NCI-H345 treated with DMSO at 0.1 percent for 48 hours (cell line): ENCODE measurements around the gene PPP3R1.

Source experiments
- DNase-seq: peaks from one replicate; lab custom pipeline; 2025; ENCODE audit not compliant: unreplicated experiment; lab: John Stamatoyannopoulos, UW

Gene PPP3R1

DNA sequence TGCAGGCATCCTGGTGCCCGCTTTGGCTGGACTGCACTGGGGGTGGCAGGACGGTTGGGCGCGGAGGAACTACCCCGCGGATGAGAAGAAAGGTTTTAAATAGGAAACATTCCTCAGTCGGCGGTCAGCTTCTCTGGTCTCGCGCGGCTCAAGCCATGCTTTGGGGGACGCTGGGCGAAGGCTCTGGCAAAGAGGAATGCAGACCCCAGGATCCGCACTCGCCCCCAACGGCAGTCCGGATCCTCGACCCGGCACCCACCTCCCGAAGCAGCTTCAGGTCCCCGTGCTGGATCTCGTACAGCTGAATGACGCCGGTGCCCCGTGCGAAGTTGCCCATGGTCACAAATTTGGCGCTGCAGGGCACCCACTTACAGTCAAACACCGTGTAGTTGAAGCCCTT lies 95.3 kb downstream of the PPP3R1 start:
- no peak for DNase-seq

- no peak for DNase-seq
Observed at GRCh38 chr2:68156419-68156818, 95.9 kb downstream of the PPP3R1 start.

DNA sequence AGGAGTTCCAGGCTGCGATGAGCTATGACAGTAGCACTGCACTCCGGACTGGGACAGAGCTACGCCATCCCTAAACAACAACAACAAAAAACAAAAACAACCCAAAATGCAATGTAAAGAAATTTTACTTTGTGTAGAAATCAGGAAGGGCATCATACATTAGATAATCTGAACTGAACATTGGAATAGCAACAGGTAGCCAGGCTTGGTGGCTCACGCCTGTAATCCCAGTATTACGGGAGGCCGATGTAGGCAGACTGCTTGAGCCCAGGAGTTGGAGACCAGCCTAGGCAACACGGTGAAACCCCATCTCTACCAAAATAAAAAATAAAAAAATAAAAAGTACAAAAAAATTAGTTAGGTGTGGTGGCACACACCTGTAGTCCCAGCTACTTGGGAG lies 96.7 kb downstream of the PPP3R1 start:
- DNase-seq = no peak

- DNase-seq = no peak
Observed at GRCh38 chr2:68152681-68153347, 99.5 kb downstream of the PPP3R1 start.

- no peak for DNase-seq
Observed at GRCh38 chr2:68151037-68151436, 101.3 kb downstream of the PPP3R1 start.

- DNase-seq = no peak
Observed at GRCh38 chr2:68141875-68142274, 110.5 kb downstream of the PPP3R1 start.

DNA sequence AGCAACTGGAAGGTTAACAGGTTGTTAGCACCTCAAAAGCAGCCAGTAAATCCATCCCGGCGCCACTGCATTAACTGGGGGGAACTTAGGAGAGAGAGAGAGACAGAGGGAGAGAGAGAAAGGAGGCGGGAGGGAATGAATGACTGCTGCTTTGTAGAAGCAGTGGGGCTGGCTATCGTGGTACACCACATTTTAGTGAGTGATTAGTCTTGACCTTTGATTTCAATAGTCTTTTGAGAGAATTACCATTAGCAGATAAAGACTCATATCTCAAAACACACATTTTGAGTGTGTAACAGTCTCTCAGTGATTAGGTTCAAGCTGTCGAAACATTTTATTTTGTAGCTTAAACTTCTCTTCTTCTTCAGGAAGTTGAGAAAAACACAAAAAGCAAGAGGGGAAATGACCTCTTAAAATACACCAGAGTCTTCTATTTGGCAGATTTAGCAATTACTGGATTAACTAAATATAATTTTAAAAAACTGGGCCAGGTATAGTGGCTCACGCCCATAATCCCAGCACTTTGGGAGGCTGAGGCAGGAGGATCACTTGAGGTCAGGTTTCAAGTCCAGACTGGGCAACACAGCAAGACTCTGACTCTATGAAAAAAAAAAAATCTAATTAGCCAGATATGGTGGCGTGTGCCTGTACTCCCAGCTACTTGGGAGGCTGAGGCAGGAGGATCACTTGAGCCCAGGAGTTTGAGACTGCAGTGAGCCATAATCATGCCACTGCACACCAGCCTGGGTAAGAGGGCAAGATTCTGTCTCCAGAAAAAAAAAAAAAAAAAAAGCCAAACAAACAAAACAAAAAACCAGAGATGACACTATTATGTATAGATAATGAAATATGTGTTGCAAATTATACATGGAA lies 116.6 kb downstream of the PPP3R1 start:
- DNase-seq = no peak

DNA sequence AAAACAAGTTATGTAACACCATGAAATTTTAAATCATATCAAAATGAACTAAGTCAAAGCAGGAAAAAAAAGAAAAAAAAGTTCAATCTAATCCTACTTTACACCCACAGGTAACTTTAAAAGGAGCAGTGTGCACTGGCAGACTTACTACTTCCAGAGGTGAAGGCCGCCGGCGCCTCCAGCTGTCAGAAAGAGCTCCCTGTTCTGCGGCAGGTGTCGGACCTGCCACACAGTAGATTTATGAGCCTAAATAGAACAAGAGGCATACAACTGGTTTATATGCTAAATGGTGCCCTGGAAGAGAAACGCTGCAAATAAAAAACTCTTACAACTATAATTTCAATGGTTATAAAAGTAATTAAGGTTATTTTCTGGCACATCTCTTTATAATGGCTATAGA lies 117.8 kb downstream of the PPP3R1 start:
- no peak for DNase-seq

GRCh38 chr2:68134120-68134519 lies 118.2 kb downstream of the PPP3R1 start:
- DNase-seq = no peak
